Naive B cell (primary cell): ENCODE results near the gene TSPAN6. TPM values are rescaled to one million over a fixed set of nuclear protein-coding genes. Genes with fewer than 3 reads are reported as not detected.

ENCODE experiments used
- ATAC-seq, 2 donors: fragments of 150-1000 bp; cut with Tn5 transposase; 2 replicates each; pipeline ENCODE4 v1.10.0; 2021; ENCODE audit warnings: low read depth in 2 of 2, mild to moderate bottlenecking in 2 of 2, moderate library complexity in 2 of 2
- DNase-seq: peaks from one replicate; pipeline ENCODE4 v3.0.0; 2022
- H3K27ac Mint-ChIP-seq, 6 donors: one replicate each; pipeline ENCODE4 v1.8.0; 2020 to 2022; ENCODE audit warnings: mild to moderate bottlenecking in 6 of 6, mixed read lengths in 6 of 6, moderate library complexity in 5 of 6, inconsistent platforms in 2 of 6
- H3K27me3 Mint-ChIP-seq, 3 donors: one replicate each; pipeline ENCODE4 v1.8.0; 2021 to 2022; ENCODE audit warnings: mixed read lengths in 3 of 3, mild to moderate bottlenecking in 1 of 3
- H3K36me3 Mint-ChIP-seq, 2 donors: one replicate each; pipeline ENCODE4 v1.8.0; 2020 to 2022; ENCODE audit warnings: mixed read lengths in 2 of 2, inconsistent platforms in 1 of 2, mild to moderate bottlenecking in 1 of 2
- H3K4me1 Mint-ChIP-seq, 3 donors: one replicate each; pipeline ENCODE4 v1.8.0; 2020 to 2022; ENCODE audit warnings: mixed read lengths in 3 of 3, inconsistent platforms in 1 of 3, mild to moderate bottlenecking in 1 of 3, moderate library complexity in 1 of 3
- H3K4me3 Mint-ChIP-seq, 8 donors: one replicate each; pipeline ENCODE4 v1.8.0; 2020 to 2022; ENCODE audit warnings: mild to moderate bottlenecking in 8 of 8, mixed read lengths in 8 of 8, moderate library complexity in 8 of 8, inconsistent platforms in 2 of 8
- H3K9me3 Mint-ChIP-seq, 7 donors: one replicate each; pipeline ENCODE4 v1.8.0; 2020 to 2022; ENCODE audit warnings: mixed read lengths in 7 of 7, mild to moderate bottlenecking in 5 of 7, inconsistent platforms in 2 of 7, moderate library complexity in 1 of 7
- polyA plus RNA-seq, 6 donors: library from polyadenylated mRNA; unstranded; fragments of 300-500 nt; fragmentation: Illumina TruSeq; gene quantifications; one replicate each; pipeline ENCODE4 v1.2.3, GENCODE V29; 2021; ENCODE audit warnings: low read depth in 6 of 6

Gene TSPAN6
- polyA plus RNA-seq, 6 donors from 2014 or later = 0.22 TPM; not detected in 5

GRCh38 chrX:100593126-100593525, 43.5 kb downstream of the TSPAN6 start:
- no peak for DNase-seq
- Mint-ChIP-seq H3K4me3 (no peak overlapping the region), H3K36me3 (no peaks in the 10 kb centered on the region), H3K4me1 (no peaks in the 10 kb centered on the region), H3K27ac (no peak overlapping the region), H3K9me3 (peaks cover 0 to 2% (median 0%) of the 10 kb centered on the region in 7 donors), H3K27me3 (peaks cover 24 to 57% (median 26%) of the 10 kb centered on the region in 3 donors)
- ATAC-seq = no peak

GRCh38 chrX:100591256-100592051, 45.2 kb downstream of the TSPAN6 start:
- Mint-ChIP-seq H3K27me3 (peaks cover 26 to 62% (median 28%) of the 10 kb centered on the region in 3 donors), H3K4me1 (no peaks in the 10 kb centered on the region), H3K4me3 (no peak overlapping the region), H3K9me3 (peaks cover 0 to 2% (median 0%) of the 10 kb centered on the region in 7 donors), H3K27ac (peak overlapping the region in 1 of 6 donors; percentile 7), H3K36me3 (no peaks in the 10 kb centered on the region)
- no peak for DNase-seq
- no peak for ATAC-seq

- H3K4me3 Mint-ChIP-seq = no peak overlapping the region
- no peaks in the 10 kb centered on the region for H3K4me1 Mint-ChIP-seq
- H3K36me3 Mint-ChIP-seq = no peaks in the 10 kb centered on the region
- DNase-seq (no peak), ATAC-seq (no peak)
- H3K27me3 Mint-ChIP-seq = peaks cover 28 to 51% (median 42%) of the 10 kb centered on the region in 3 donors
- no peak overlapping the region for H3K27ac Mint-ChIP-seq
- peaks cover 0 to 2% (median 0%) of the 10 kb centered on the region in 7 donors for H3K9me3 Mint-ChIP-seq
Observed at GRCh38 chrX:100587861-100588260, 48.7 kb downstream of the TSPAN6 start.

- Mint-ChIP-seq H3K27ac (no peak overlapping the region), H3K9me3 (peaks cover 0 to 4% (median 0%) of the 10 kb centered on the region in 7 donors), H3K4me1 (no peaks in the 10 kb centered on the region), H3K27me3 (peaks cover 35 to 61% (median 50%) of the 10 kb centered on the region in 3 donors), H3K36me3 (no peaks in the 10 kb centered on the region), H3K4me3 (no peak overlapping the region)
- DNase-seq = no peak
- no peak for ATAC-seq
Observed at GRCh38 chrX:100586747-100587146, 49.9 kb downstream of the TSPAN6 start.

GRCh38 chrX:100584611-100585010, 52.0 kb downstream of the TSPAN6 start, which contains the start of gene TNMD:
TNMD (plus strand) TSS chrX:100584936; CDS start chrX:100585019, 83 bp downstream.
- peaks cover 0 to 4% (median 0%) of the 10 kb centered on the region in 7 donors for H3K9me3 Mint-ChIP-seq
- no peaks in the 10 kb centered on the region for H3K36me3 Mint-ChIP-seq

More at GRCh38 chrX:100584611-100585010, 52.0 kb downstream of the TSPAN6 start, which contains the start of gene TNMD:
- Mint-ChIP-seq H3K27ac (no peak within 1 kb of the TSS), H3K4me1 (no peaks in the 10 kb centered on the region), H3K27me3 (peaks cover 38 to 63% (median 56%) of the 10 kb centered on the region in 3 donors), H3K4me3 (no peak within 1 kb of the TSS)
- no peak for ATAC-seq
- DNase-seq = no peak

Other genes starting within 250 kb of the TSPAN6 start
- gene PCDH19, start 226.5 kb downstream of the TSPAN6 start, polyA plus RNA-seq = under 1 TPM in 1 of 6 donors, not detected in 5; 0.04 TPM
- not detected for gene TNMD, start 51.9 kb downstream of the TSPAN6 start, polyA plus RNA-seq
- not detected for gene SRPX2, start 7.4 kb upstream of the TSPAN6 start, polyA plus RNA-seq
- under 1 TPM in 4 of 6 donors, not detected in 2; 0.08 to 0.33 (median 0.23) TPM for gene SYTL4, start 95.3 kb upstream of the TSPAN6 start, polyA plus RNA-seq
- gene CSTF2, start 183.6 kb upstream of the TSPAN6 start, polyA plus RNA-seq = 10 to 100 TPM in 4 of 6 donors, 1 to 10 TPM in 2; 5.2 to 17.8 (median 11.0) TPM
- gene NOX1, start 237.6 kb upstream of the TSPAN6 start, polyA plus RNA-seq = not detected